AG04449 (cell line): Measurements from ENCODE around the gene TMCO2.
A peak's percentile ranks its signal among the peaks of the same experiment; 100 is the strongest.

Experiments
- CTCF ChIA-PET: fragments of 350-600 bp; formaldehyde crosslinking; extraction: SDS; loops from one replicate; lab custom pipeline; 2021; ENCODE audit warnings: antibody characterized with exemption; lab: Yijun Ruan, JAX
- POLR2A ChIA-PET: fragments of 400-600, 350-600 bp; formaldehyde crosslinking; extraction: SDS; loops from one replicate; lab custom pipeline; 2020; ENCODE audit warnings: antibody characterized with exemption, inconsistent platforms; lab: Yijun Ruan, JAX
- DNase-seq: peaks from one replicate; pipeline ENCODE4 v3.0.0-alpha.2; 2010; ENCODE audit warnings: low read depth, low spot score
- H3K4me3 ChIP-seq: 2 replicates; pipeline ENCODE4 v1.5.1; 2011; ENCODE audit warnings: low read depth, mild to moderate bottlenecking, control low read depth, low read length
- TF ChIP-seq, protein P1 (sequence below): IDR thresholded peaks from one replicate; pipeline ENCODE4 v1.5.1; 2011; ENCODE audit warnings: mild to moderate bottlenecking, moderate library complexity, low read length, control low read depth, inconsistent platforms; ENCODE audit not compliant: insufficient read depth; ENCODE audit errors: missing control alignments

Gene TMCO2

GRCh38 chr1:40264354-40264781, 16.6 kb downstream of the TMCO2 start:
- CTCF ChIA-PET: interaction anchor here (1.4 to 1.9 kb wide), 2 partner anchors 54 to 111 kb away, joined by 3 to 6 read pairs; no protein-coding TSS in a partner anchor
- no peak for DNase-seq
- TF ChIP-seq, protein P1, sequence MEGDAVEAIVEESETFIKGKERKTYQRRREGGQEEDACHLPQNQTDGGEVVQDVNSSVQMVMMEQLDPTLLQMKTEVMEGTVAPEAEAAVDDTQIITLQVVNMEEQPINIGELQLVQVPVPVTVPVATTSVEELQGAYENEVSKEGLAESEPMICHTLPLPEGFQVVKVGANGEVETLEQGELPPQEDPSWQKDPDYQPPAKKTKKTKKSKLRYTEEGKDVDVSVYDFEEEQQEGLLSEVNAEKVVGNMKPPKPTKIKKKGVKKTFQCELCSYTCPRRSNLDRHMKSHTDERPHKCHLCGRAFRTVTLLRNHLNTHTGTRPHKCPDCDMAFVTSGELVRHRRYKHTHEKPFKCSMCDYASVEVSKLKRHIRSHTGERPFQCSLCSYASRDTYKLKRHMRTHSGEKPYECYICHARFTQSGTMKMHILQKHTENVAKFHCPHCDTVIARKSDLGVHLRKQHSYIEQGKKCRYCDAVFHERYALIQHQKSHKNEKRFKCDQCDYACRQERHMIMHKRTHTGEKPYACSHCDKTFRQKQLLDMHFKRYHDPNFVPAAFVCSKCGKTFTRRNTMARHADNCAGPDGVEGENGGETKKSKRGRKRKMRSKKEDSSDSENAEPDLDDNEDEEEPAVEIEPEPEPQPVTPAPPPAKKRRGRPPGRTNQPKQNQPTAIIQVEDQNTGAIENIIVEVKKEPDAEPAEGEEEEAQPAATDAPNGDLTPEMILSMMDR: no peak
- POLR2A ChIA-PET: no interaction called here
- H3K4me3 ChIP-seq: no peak overlapping the region

DNA sequence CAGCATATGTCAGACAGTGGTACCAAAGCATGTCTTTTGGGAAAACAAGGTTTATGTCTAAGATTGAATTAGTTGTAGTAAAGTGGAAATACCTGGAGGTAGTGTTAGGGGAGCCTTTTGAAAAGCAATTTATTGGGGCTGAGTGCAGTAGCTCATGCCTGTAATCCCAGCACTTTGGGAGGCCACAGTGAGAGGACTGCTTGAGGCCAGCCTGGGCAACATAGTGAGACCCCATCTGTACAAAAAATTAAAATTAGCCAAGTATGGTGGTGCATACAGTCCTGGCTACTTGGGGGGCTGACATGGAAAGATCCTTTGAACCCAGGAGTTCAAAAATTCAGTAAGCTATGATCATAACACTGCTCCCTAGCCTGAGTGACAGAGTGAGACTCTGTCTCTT, 17.6 kb downstream of the TMCO2 start:
- H3K4me3 ChIP-seq: no peak overlapping the region
- ChIA-PET POLR2A (interaction anchor here (0.6 kb wide), 1 partner anchor 98 kb away, joined by 4 read pairs; no protein-coding TSS in a partner anchor), CTCF (interaction anchor here (1.4 to 3.0 kb wide), 2 partner anchors 50 to 53 kb away, joined by 3 to 14 read pairs; no protein-coding TSS in a partner anchor)
- DNase-seq: no peak
- TF ChIP-seq, protein P1: no peak

- TF ChIP-seq, protein P1: no peak
- no peak for DNase-seq
- ChIA-PET CTCF (interaction anchor here (1.1 to 3.0 kb wide), 2 partner anchors 24 to 49 kb away, joined by 3 to 14 read pairs; no protein-coding TSS in a partner anchor), POLR2A (interaction anchor here (0.6 kb wide), 1 partner anchor 97 kb away, joined by 4 read pairs; no protein-coding TSS in a partner anchor)
- H3K4me3 ChIP-seq: no peak overlapping the region
Measured at GRCh38 chr1:40265919-40266318, 18.2 kb downstream of the TMCO2 start.

- H3K4me3 ChIP-seq: no peak overlapping the region
- TF ChIP-seq, protein P1: no peak
- ChIA-PET POLR2A (interaction anchor here (1.9 kb wide), 1 partner anchor 9 kb away, joined by 6 read pairs; the partner anchor contains the start of gene ZMPSTE24), CTCF (interaction anchor here (1.0 to 3.0 kb wide), 5 partner anchors 23 to 123 kb away, joined by 3 to 14 read pairs (median 4); no protein-coding TSS in a partner anchor)
- DNase-seq: no peak
Measured at GRCh38 chr1:40266786-40267535, 19.2 kb downstream of the TMCO2 start.

DNA sequence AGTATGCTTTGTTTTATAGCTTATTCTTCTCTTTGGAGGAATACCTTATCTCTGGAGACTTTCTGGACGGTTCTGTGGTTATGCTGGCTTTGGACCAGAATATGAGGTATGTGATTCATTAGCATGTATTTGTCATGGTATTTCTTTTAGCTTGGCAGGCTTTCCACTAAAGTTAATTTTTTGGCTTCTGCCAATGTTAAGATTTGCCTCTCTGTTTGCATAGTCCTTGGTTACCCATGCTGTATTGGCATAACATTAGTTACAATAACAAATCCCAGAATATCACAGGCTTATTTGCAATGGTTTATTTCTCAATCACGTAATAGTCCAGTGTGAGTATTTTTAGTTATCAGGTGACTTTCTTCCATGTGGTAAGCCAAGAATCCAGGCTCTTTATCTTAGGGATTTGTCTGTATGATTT, 20.0 kb downstream of the TMCO2 start:
- peak; percentile 94 for DNase-seq
- TF ChIP-seq, protein P1: no peak
- ChIA-PET POLR2A (interaction anchor here (0.8 to 1.9 kb wide), 2 partner anchors 10 to 24 kb away, joined by 3 to 6 read pairs; partner anchors contain the start of gene ZMPSTE24), CTCF (interaction anchor here (1.0 to 3.0 kb wide), 4 partner anchors 47 to 124 kb away, joined by 3 to 14 read pairs (median 4); no protein-coding TSS in a partner anchor)
- no peak overlapping the region for H3K4me3 ChIP-seq
